Rectal smooth muscle tissue (tissue), 1 donor: ENCODE measurements around the gene PAX7.
"Not testable (repeated sequence)": the region's sequence is repeated elsewhere in the genome, so short reads cannot be mapped to it uniquely, and the experiment has no call there.

Source experiments
- H3K27ac ChIP-seq: one replicate; pipeline ENCODE4 v1.7.0; 2013; ENCODE audit warnings: low read depth, low read length, inconsistent platforms
- H3K27me3 ChIP-seq: one replicate; pipeline ENCODE4 v1.7.0; 2013; ENCODE audit warnings: low read length; ENCODE audit not compliant: control insufficient read depth, insufficient read depth
- H3K36me3 ChIP-seq: one replicate; pipeline ENCODE4 v1.7.0; 2013; ENCODE audit warnings: low read length; ENCODE audit not compliant: control insufficient read depth, insufficient read depth
- H3K4me1 ChIP-seq: one replicate; pipeline ENCODE4 v1.7.0; 2013; ENCODE audit warnings: low read length; ENCODE audit not compliant: control insufficient read depth, insufficient read depth
- H3K4me3 ChIP-seq: one replicate; pipeline ENCODE4 v1.7.0; 2013; ENCODE audit warnings: low read length
- H3K9ac ChIP-seq: one replicate; pipeline ENCODE4 v1.7.0; 2013; ENCODE audit warnings: low read length

The PAX7 gene

DNA sequence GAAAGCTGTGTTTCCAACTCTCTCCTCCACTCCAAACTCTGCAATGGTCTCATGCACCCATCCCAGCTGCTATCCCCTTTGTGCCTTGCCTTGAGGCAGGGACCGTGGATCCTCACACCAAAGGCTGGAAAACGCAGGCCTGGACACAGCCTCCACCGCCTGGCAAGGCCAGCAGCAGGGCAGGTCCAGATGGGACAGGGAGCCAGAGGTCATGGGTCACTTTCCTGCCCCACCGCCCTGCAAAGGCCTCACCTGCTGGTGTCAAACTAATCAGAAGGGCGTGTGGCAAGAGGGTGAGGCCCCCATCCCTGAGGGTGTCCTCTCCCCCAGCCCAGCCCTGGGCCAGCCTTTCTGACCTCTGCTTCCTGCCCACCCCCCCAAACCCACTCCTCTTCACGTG, 106.3 kb downstream of the PAX7 start:
- Histone ChIP-seq H3K36me3 (no peaks in the 10 kb centered on the region), H3K9ac (no peak overlapping the region), H3K4me1 (no peaks in the 10 kb centered on the region), H3K27ac (no peak overlapping the region), H3K27me3 (peaks cover 13% of the 10 kb centered on the region), H3K4me3 (no peak overlapping the region)

DNA sequence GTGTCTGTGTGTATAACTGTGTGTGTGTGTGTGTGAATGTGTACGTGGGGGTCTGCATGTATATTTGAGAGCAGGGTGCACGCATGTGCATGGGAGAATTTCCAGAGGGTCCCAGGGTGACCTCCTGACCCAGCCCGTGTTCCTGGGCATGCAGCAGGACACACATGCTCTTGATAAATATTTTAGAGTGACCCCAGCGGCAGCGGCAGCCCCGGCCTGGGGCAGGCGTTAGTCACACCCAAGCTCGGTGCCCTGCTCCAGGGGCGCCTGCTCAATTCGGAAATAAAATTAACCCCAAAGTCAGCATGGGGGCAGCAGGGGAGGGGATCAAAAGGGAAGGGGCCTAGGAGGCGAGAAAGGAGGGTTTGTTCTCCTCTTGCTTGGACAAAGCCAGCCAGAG, 107.5 kb downstream of the PAX7 start:
- no peak overlapping the region for H3K27ac ChIP-seq
- peaks cover 13% of the 10 kb centered on the region for H3K27me3 ChIP-seq
- no peaks in the 10 kb centered on the region for H3K36me3 ChIP-seq
- H3K4me1 ChIP-seq: no peaks in the 10 kb centered on the region
- H3K4me3 ChIP-seq: no peak overlapping the region
- no peak overlapping the region for H3K9ac ChIP-seq

DNA sequence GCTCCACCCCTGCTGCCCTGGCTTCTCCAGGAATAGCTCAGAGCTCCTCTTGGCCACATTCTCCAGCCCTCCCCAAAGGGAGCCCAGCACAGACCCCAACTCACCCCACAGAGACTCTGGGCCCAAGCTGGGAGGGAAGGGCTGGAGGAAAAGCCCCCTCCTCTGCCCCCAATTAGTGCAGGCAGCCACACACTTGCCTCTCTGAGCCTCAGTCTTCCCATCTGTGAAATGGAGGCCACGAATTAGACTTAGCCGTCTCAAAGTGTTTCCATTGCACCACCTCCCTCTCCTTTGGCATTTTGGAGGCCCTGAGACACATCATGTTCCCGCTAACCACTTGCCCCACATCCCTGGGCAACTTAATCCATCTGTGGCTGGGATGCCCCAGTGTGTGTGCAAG, 108.0 kb downstream of the PAX7 start:
- no peaks in the 10 kb centered on the region for H3K36me3 ChIP-seq
- no peaks in the 10 kb centered on the region for H3K4me1 ChIP-seq
- no peak overlapping the region for H3K4me3 ChIP-seq
- no peak overlapping the region for H3K27ac ChIP-seq
- no peak overlapping the region for H3K9ac ChIP-seq
- peaks cover 13% of the 10 kb centered on the region for H3K27me3 ChIP-seq

DNA sequence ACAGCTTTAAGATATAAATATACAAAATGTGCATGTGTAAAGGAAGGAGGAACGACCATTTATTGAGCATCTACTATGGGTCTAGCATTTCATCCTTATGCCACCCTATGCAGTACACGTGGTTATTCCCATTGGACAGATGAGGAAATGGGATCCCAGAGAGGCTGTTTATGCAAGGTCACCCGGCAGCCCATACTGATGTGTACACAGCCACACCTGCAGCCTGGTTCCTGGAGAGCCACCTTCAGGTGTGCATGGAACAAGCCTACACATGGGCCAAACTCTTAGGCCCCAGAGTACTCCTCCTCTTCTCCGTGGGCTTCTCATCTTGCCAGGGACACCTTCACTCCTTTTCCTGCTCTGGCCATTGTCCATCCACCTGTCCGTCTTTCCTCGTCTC, 108.8 kb downstream of the PAX7 start:
- Histone ChIP-seq H3K27ac (no peak overlapping the region), H3K4me3 (no peak overlapping the region), H3K27me3 (peaks cover 7% of the 10 kb centered on the region), H3K4me1 (no peaks in the 10 kb centered on the region), H3K9ac (no peak overlapping the region), H3K36me3 (no peaks in the 10 kb centered on the region)

DNA sequence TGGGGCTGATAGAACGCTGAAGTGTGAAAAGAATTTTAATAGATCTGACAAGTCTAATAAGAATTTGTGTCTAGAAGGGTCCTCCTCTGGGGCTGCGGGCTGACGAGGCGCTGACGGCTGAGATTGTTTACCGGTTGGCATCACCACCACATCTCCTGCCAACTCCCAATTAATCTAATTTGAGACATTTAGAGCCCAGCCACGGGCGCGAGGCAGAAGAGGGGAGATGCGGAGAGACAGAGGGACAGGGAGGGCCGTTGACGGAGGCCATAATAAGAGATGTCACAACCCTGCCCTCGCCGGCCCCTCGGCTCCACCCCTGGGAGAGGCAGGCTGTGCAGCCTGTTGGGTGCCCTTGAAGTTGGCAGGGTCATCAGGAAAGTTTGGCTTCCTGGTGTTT, 109.3 kb downstream of the PAX7 start:
- no peaks in the 10 kb centered on the region for H3K36me3 ChIP-seq
- H3K27me3 ChIP-seq: peaks cover 3% of the 10 kb centered on the region
- no peak overlapping the region for H3K4me3 ChIP-seq
- no peaks in the 10 kb centered on the region for H3K4me1 ChIP-seq
- no peak overlapping the region for H3K27ac ChIP-seq
- H3K9ac ChIP-seq: no peak overlapping the region

DNA sequence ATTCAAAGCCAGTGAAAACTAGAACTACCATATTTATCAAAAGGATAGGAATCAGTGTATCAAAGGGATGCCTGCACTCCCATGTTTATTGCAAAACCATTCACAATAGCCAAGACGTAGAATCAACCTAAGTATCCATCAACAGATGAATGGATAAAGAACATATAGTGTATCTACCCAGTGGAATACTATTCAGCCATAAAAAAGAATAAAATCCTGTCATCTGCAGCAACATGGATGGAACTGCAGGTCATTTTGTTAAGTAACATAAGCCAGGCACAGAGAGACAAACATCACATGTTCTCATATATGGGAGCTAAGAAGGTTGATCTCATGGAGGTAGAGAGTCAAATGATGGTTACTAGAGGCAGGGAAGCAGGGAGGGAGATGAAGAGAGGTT, 110.0 kb downstream of the PAX7 start:
- peaks cover 2% of the 10 kb centered on the region for H3K27me3 ChIP-seq
- no peak overlapping the region for H3K9ac ChIP-seq
- no peaks in the 10 kb centered on the region for H3K4me1 ChIP-seq
- no peak overlapping the region for H3K4me3 ChIP-seq
- H3K27ac ChIP-seq: no peak overlapping the region
- H3K36me3 ChIP-seq: no peaks in the 10 kb centered on the region

DNA sequence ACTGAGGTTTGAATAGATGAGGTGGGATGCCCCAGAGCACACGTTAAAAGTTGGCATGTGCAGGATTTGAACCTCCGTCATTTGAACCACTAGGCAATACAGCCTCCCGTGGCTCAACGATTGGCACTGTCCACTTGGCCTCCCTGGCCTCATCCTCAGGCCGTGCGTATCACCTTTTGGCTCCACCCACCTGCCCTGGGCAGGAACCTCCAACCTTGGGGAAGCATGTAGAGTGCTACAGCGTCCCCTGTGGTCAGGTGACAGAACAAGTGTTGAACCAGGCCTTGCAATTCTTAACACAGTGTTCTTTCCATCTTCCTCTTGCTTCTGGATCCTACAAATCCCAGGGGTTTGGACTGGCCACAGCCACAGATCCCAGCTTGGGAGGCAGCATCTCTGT, 112.6 kb downstream of the PAX7 start:
- no peaks in the 10 kb centered on the region for H3K36me3 ChIP-seq
- H3K27me3 ChIP-seq: peaks cover 2% of the 10 kb centered on the region
- H3K4me1 ChIP-seq: no peaks in the 10 kb centered on the region
- H3K9ac ChIP-seq: no peak overlapping the region
- H3K27ac ChIP-seq: no peak overlapping the region
- no peak overlapping the region for H3K4me3 ChIP-seq

DNA sequence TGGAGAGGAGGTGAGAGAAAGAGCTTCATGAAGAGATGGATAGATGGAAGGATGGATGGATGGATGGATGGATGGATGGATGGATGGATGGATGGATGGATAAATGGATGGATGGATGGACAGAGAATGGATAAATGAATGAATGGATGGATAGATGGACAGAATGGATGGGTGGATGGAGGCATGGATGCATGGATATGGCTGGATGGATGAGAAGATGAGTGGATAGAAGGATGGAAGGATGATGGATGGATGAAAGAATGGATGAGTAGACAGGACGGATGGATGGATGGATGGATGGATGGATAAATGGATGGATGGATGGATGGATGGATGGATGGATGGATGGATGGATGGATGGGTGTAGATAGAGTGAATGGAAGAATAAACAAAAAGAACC, 113.7 kb downstream of the PAX7 start:
- H3K27me3 ChIP-seq, H3K27ac ChIP-seq, H3K36me3 ChIP-seq, H3K4me1 ChIP-seq, H3K9ac ChIP-seq, H3K4me3 ChIP-seq: not testable (repeated sequence)

DNA sequence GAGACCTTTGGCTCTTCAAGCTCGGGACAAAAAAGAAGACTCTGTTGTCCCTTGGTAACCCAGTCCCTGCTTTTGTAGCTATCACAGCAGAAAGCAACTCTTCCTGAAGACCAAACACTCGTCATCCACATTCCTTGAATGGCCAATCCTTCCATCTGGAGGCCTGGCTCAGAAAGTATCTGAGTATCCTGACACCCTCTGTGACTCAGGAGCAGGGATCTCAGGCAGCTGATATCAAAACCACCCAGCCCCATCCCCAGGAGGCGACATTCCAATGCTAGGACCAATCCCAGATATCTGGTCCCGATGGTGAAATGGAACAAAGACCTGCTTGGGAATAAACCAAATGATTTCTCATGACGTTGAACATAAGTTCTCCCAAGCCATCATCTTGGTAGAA, 116.3 kb downstream of the PAX7 start:
- Histone ChIP-seq H3K9ac (no peak overlapping the region), H3K36me3 (no peaks in the 10 kb centered on the region), H3K27me3 (peaks cover 2% of the 10 kb centered on the region), H3K4me3 (no peak overlapping the region), H3K27ac (no peak overlapping the region), H3K4me1 (no peaks in the 10 kb centered on the region)

DNA sequence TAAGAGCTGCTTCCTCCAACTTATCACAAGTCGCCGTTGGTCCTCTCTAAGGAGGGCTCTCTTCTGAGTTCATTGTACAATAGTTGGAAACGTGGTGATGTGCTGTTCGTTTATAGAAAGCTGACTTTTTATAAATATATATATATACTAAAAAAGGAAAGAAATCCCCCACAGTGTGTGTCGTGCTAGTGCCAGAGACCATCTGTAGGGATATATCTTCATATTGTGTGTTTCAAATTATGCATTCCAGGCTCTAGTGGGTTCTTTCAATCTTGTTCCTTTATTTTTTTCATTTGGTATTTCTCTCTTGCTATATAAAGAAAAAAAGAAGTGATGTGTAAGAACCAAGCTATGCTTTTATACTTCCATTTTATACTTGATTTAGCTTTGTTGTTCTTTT, 117.0 kb downstream of the PAX7 start:
- H3K9ac ChIP-seq: no peak overlapping the region
- H3K4me1 ChIP-seq: no peaks in the 10 kb centered on the region
- no peak overlapping the region for H3K27ac ChIP-seq
- no peak overlapping the region for H3K4me3 ChIP-seq
- H3K27me3 ChIP-seq: peaks cover 2% of the 10 kb centered on the region
- H3K36me3 ChIP-seq: no peaks in the 10 kb centered on the region

DNA sequence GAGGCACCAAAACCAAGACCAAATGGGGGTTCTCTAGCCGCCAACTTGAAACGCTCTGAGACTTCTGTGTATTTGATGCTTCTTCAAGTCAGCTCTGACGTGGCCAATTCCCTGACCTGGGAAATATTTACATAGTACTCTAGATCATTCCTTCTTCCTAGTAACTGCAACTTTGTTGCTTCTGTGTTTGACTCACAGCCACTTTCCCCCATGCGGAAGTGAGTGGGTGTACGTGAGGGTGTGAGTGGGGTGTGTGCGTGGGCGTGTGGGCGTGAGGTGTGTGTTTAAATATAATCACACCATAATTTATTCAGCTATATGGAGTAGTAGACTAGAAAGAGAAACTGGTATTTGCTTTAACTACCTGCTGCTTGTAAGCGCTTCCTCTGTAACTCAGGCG, 117.8 kb downstream of the PAX7 start:
- Histone ChIP-seq H3K36me3 (no peaks in the 10 kb centered on the region), H3K27ac (no peak overlapping the region), H3K4me1 (no peaks in the 10 kb centered on the region), H3K27me3 (peaks cover 2% of the 10 kb centered on the region), H3K9ac (no peak overlapping the region), H3K4me3 (no peak overlapping the region)

DNA sequence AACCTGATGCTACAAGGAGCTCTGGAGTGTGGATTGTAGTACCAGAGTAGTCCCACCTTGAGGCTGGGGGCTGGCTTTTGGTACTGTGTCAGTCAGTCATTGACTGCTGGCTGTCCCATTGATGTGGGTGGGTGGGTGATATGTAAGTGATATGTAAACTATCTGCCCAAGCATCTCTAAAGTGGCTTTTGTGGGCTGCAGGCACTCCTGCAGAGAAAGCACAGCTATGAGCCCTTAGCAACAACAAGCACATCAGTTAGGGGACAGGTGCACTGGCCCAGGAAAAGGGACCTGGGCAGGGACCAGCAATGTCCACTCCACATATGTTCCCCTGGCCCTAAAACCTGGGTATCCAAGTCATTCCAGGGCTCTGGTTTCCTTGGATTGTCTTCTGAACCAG, 118.9 kb downstream of the PAX7 start:
- Histone ChIP-seq H3K4me1 (no peaks in the 10 kb centered on the region), H3K9ac (no peak overlapping the region), H3K27me3 (peaks cover 2% of the 10 kb centered on the region), H3K4me3 (no peak overlapping the region), H3K36me3 (no peaks in the 10 kb centered on the region), H3K27ac (no peak overlapping the region)

DNA sequence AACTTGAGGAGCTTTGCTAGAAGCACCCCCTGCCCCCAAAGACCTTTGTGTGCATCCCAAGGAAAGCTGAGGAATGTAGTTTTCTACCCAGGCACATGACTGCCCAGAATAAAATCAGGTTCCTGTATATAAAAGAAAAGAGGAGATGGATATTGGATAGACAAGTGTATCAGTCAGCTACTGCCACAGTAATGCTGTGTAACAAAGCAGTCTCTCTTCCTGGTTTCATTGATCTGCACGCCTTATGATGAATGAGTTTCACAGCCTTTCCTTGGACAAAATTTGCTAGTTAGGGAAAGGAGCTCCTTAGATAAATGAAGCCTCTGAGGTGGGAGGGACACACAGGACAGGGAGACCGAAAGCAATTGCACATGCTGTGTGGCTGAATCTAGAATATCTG, 120.0 kb downstream of the PAX7 start:
- Histone ChIP-seq H3K4me1 (no peaks in the 10 kb centered on the region), H3K27me3 (peaks cover 2% of the 10 kb centered on the region), H3K4me3 (no peak overlapping the region), H3K27ac (no peak overlapping the region), H3K36me3 (no peaks in the 10 kb centered on the region), H3K9ac (no peak overlapping the region)

DNA sequence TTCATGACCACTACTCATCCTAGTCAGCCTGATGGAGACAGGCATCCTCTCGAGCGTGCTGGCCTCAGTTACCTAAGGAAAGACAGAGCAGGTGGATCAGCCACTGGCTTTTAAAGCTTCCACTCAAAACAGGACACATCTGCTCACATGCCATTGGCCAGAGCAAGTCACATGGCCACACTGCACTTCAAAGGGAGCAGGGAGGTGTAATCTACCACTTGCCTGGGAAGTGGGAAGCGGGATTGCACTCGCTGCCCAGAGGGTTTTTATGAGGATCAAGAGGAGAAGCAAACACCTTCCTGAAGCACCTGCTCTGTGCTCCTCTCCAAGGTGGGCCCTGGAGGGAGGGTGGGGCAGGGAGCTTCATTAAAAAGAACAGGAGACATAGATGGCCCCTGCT, 120.8 kb downstream of the PAX7 start:
- H3K9ac ChIP-seq: no peak overlapping the region
- H3K4me1 ChIP-seq: no peaks in the 10 kb centered on the region
- no peak overlapping the region for H3K4me3 ChIP-seq
- H3K27me3 ChIP-seq: peaks cover 2% of the 10 kb centered on the region
- no peak overlapping the region for H3K27ac ChIP-seq
- no peaks in the 10 kb centered on the region for H3K36me3 ChIP-seq
